Measurements from ENCODE around the gene RPS21. TPM values are rescaled to one million over a fixed set of nuclear protein-coding genes. Genes with fewer than 3 reads are reported as not detected.

Gene RPS21
- total and polyA plus RNA-seq, 10 donors, result 1,168 to 11,722 (median 3,328) TPM

DNA sequence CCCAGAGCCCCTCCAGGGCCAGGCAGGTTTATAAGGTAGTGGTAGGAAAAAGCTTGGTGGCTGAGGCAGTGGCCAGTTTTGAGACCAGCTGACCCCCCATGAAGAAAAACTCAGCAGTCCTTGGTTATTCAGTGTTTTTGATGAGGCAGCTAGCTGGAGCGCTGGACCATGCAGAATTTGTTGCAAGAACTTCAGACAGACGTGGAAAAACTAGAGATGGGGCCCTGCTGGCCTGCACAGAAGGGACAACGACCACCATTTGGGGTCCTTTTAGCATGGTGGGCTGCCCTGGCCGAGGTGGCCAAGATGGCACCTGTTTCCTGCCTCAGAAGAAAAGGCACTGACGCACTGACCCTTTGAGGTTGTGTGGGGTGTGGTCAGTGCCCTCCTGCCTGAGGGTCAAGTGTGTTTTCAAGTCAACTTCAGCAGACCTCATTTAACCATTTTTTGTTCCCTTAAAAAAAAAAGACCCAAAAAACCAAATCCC, 2.7 kb downstream of the RPS21 start:
- no peak for DNase-seq
- Histone ChIP-seq H3K27me3 (replicated peaks in 1 of 7) (no peaks in the 10 kb centered on the region), H3K36me3 (peaks cover 0 to 70% (median 47%) of the 10 kb centered on the region in 6 donors), H3K4me3 (no peak overlapping the region), H3K9me3 (no peaks in the 10 kb centered on the region), H3K27ac (no peak overlapping the region), H3K4me1 (peaks cover 23 to 46% (median 31%) of the 10 kb centered on the region in 6 donors)
- intact Hi-C loops (cut with DNase I; ENCODE audit: low total_unique reads), result loop anchor here (10.0 kb wide), 1 partner anchor 375 kb away; no protein-coding TSS in a partner anchor
- WGBS, 5 donors, result 65 to 78% (median 72%) methylated on average over 4 to 5 of the region's 5 CpGs
- TF ChIP-seq, protein P1, sequence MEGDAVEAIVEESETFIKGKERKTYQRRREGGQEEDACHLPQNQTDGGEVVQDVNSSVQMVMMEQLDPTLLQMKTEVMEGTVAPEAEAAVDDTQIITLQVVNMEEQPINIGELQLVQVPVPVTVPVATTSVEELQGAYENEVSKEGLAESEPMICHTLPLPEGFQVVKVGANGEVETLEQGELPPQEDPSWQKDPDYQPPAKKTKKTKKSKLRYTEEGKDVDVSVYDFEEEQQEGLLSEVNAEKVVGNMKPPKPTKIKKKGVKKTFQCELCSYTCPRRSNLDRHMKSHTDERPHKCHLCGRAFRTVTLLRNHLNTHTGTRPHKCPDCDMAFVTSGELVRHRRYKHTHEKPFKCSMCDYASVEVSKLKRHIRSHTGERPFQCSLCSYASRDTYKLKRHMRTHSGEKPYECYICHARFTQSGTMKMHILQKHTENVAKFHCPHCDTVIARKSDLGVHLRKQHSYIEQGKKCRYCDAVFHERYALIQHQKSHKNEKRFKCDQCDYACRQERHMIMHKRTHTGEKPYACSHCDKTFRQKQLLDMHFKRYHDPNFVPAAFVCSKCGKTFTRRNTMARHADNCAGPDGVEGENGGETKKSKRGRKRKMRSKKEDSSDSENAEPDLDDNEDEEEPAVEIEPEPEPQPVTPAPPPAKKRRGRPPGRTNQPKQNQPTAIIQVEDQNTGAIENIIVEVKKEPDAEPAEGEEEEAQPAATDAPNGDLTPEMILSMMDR (IDR thresholded peaks at IDR 0.05 in 8 of 11, conservative IDR thresholded peaks at IDR 0.05 in 3 of 11), result no peak
- peak in 1 of 3 donors; percentile 4 for TF ChIP-seq POLR2AphosphoS5 (IDR thresholded peaks at IDR 0.05)

GRCh38 chr20:62390317-62391164, 3.6 kb downstream of the RPS21 start:
- intact Hi-C loops (cut with DNase I; ENCODE audit: low total_unique reads), result no loop called here
- H3K27me3 ChIP-seq (replicated peaks in 1 of 7), result no peaks in the 10 kb centered on the region
- DNase-seq, result no peak
- no peak for TF ChIP-seq POLR2A (IDR thresholded peaks at IDR 0.05)
- peak in 1 of 3 donors; percentile 53 for TF ChIP-seq POLR2AphosphoS5 (IDR thresholded peaks at IDR 0.05)
- peaks cover 19 to 39% (median 25%) of the 10 kb centered on the region in 6 donors for H3K4me1 ChIP-seq
- 85 to 90% (median 88%) methylated on average over 29 of the region's 29 CpGs for WGBS, 5 donors
- H3K27ac ChIP-seq, result no peak overlapping the region
- no peak overlapping the region for H3K4me3 ChIP-seq
- peaks cover 0 to 79% (median 48%) of the 10 kb centered on the region in 6 donors for H3K36me3 ChIP-seq
- no peaks in the 10 kb centered on the region for H3K9me3 ChIP-seq

DNA sequence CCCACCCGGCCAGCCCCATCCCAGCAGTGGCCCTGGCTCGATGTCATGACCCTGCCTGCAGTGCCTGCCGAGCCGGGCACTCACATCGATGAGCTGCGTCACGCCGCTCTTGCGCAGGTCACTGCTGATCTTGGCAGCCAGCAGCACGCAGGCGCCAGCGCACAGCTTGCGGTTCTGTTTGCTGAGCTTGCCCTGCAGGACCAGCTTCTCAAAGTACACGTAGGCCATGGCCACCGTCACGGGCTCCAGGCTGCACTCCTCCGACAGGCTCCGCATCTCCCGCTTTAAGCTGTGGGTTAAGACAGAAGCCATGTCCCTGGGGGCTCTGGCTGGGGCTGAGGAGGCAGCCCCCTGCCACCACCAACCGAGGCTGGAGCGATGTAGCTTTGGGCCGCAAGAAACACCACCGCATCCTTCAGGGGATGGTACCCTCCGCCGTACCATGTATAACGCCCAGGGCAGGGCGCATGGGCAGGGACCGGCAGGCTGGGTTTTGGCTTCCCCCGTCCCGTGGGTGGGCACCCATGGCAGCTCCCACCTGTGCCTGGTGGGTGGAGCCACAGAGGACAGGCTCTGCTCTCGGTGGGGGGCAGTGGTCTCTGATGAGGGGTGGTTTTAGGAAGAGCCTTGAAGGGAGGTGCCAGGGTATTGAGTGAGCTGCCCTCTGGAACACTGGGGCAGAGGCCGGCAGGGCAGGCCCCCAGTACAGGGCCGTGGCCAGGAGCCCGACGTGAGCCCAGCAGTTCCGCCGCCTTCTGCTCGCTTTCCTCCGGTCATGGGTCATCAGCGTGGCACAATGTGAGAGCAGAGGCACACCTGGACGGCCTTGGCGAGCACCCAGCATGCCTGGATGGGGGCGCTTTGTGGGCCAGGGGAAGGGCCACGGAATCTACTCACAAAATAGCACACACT, 4.5 kb downstream of the RPS21 start:
- Histone ChIP-seq H3K9me3 (no peaks in the 10 kb centered on the region), H3K27ac (no peak overlapping the region), H3K36me3 (peaks cover 0 to 87% (median 48%) of the 10 kb centered on the region in 6 donors), H3K4me1 (peaks cover 11 to 30% (median 17%) of the 10 kb centered on the region in 6 donors), H3K4me3 (no peak overlapping the region), H3K27me3 (replicated peaks in 1 of 7) (no peaks in the 10 kb centered on the region)
- no peak for TF ChIP-seq POLR2A (IDR thresholded peaks at IDR 0.05)
- TF ChIP-seq POLR2AphosphoS5 (IDR thresholded peaks at IDR 0.05), result peak in 2 of 3 donors; percentile 18 to 50
- no peak for DNase-seq
- WGBS, 5 donors, result 86 to 93% (median 90%) methylated on average over 39 to 44 of the region's 44 CpGs
- intact Hi-C loops (cut with DNase I; ENCODE audit: low total_unique reads), result no loop called here

GRCh38 chr20:62392077-62392418, 5.1 kb downstream of the RPS21 start:
- no peaks in the 10 kb centered on the region for H3K9me3 ChIP-seq
- no peak for TF ChIP-seq POLR2A (IDR thresholded peaks at IDR 0.05)
- TF ChIP-seq, protein P1 (IDR thresholded peaks at IDR 0.05 in 8 of 11, conservative IDR thresholded peaks at IDR 0.05 in 3 of 11), result no peak
- TF ChIP-seq POLR2AphosphoS5 (IDR thresholded peaks at IDR 0.05), result no peak
- H3K36me3 ChIP-seq, result peaks cover 0 to 90% (median 48%) of the 10 kb centered on the region in 6 donors
- H3K27me3 ChIP-seq (replicated peaks in 1 of 7), result no peaks in the 10 kb centered on the region
- no peak overlapping the region for H3K27ac ChIP-seq
- intact Hi-C loops (cut with DNase I; ENCODE audit: low total_unique reads), result no loop called here
- H3K4me1 ChIP-seq, result peaks cover 11 to 29% (median 17%) of the 10 kb centered on the region in 6 donors
- WGBS, 5 donors, result 80 to 95% (median 89%) methylated on average over 4 to 10 of the region's 10 CpGs
- DNase-seq, result no peak
- no peak overlapping the region for H3K4me3 ChIP-seq
